ENCODE measurements around the gene TRIM47.

DNA sequence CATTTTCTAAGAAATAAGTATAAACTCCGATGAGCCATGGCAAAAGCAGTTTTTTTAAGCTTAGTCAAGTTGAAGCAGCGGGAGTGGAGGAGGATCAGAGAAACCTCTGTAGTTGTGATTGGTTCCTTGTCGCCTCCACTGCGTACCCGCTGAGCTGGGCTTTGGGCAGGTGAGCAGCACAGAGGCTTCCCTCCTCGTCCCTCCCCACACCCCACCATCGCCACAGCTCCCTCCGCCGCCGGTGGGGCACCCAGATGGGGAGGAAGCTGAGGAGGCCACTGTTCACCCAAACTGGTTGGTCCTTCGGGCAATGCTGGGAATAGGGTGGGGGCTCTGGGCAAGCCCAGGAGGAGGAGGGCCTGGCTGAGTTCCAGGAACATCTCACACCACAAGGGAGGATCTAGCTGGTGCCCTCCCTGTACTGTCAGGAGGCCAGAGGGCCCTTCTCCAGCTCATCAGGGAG lies 31.5 kb upstream of the TRIM47 start:
- TF ChIP-seq, protein P1, sequence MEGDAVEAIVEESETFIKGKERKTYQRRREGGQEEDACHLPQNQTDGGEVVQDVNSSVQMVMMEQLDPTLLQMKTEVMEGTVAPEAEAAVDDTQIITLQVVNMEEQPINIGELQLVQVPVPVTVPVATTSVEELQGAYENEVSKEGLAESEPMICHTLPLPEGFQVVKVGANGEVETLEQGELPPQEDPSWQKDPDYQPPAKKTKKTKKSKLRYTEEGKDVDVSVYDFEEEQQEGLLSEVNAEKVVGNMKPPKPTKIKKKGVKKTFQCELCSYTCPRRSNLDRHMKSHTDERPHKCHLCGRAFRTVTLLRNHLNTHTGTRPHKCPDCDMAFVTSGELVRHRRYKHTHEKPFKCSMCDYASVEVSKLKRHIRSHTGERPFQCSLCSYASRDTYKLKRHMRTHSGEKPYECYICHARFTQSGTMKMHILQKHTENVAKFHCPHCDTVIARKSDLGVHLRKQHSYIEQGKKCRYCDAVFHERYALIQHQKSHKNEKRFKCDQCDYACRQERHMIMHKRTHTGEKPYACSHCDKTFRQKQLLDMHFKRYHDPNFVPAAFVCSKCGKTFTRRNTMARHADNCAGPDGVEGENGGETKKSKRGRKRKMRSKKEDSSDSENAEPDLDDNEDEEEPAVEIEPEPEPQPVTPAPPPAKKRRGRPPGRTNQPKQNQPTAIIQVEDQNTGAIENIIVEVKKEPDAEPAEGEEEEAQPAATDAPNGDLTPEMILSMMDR (IDR thresholded peaks at IDR 0.05; ENCODE audit: poor library complexity): no peak
- TF ChIP-seq EZH2 (IDR thresholded peaks at IDR 0.05; ENCODE audit: borderline replicate concordance) (no peak), EZH2phosphoT487 (IDR thresholded peaks at IDR 0.05; ENCODE audit: low read depth, severe bottlenecking, unreplicated experiment) (no peak)

All from hepatocyte (in vitro differentiated cells).